Stimulated activated naive CD4-positive, alpha-beta T cell (primary cell): ENCODE data around the gene CHKA.

ENCODE experiments used
- DNase-seq, 6 experiments: peaks; one replicate each; lab custom pipeline; 2025; lab: John Stamatoyannopoulos, UW

The CHKA gene

GRCh38 chr11:68031144-68031464, 90.1 kb downstream of the CHKA start:
- DNase-seq = peak in 1 of 6 experiments; percentile 28

- peak; percentile 93 to 99 (median 97) for DNase-seq
Measured at GRCh38 chr11:68030318-68031143, 90.7 kb downstream of the CHKA start, which contains the start of gene NDUFS8. TSS of gene NDUFS8 (plus strand) at chr11:68030681. CDS start at chr11:68032152, 1,471 bp downstream.

DNA sequence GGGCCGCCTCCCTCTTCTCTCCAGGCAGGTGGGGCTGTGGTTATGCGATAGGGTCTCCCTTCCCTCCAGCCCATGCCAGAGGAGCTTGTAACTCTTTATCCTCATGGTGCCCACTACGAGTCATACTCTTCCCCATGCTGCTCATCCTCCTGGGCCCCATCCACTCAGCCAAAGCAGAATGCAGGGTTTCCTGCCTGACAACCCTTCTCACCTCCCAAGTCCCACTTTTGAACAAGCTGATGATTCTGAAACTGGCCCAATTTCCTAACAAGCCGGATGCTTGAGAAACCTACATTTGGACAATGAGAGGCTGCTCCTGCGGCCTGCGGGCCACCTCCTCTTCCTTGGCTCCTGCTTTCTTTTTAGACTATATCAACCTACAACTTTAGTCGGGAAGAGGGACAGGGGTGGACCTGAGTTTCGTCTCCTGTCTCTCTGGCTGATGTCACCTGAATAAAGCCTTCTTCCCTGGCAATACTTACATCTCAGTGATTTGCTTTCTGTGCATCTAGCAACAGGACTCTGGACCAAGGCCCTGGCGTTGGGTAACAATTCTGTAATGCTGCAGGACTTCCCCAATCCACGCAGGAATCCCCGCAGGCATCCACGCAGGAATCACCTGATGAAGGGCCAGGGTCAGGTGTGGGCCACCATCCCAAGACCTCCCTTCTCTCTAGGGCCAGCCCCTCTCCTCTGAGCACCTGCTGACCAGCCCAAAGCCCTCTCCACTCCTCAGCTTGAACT, 92.2 kb downstream of the CHKA start:
- DNase-seq = no peak

DNA sequence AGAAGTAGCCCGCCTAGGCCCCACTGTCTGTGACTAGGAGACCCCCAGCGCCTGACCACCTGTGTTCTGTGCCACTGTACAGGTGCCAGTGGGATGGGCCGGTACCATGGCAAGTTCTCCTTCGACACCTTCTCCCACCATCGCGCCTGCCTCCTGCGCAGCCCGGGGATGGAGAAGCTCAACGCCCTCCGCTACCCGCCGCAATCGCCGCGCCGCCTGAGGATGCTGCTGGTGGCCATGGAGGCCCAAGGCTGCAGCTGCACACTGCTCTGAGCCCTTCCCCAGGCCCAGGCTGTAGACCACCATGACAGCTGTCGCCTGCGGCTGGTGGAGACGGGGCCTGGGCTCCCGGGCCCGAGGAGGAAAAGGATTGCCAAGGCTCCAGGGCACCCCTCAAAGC, 93.5 kb downstream of the CHKA start:
- no peak for DNase-seq

DNA sequence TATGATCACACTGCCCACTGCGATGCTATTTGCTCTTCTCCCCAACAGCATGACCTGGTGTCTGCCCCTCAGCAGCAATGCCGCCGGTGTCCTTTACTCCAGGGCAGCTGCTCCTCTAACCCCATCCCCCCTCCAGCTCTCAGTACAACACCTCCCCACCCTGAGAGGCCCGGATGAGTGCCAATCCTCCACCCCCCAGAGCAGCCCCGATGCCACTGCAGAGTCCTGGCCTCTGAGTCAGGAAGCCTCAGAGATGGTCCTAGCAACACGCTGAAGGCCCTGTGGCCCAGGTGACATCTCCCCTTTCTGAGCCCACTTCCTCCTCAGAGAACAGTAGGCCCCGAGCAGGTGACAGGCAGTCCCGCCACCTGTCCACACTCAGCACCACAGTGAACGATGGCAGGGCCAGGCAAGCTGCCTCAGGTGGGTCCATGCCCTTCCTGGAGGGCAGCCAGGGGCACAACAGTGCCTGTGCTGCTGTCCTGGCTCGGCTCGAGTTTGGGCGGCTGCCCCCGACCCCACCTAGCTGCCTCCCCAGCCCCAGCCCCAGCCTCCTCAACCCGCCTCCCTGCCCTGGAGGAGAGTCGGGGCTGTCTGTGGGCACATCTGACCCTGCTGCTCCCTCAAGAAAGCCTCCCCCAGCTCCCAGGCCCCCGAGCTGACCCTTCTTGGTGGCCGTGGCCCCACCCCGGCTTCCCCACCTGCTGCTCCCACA, 94.6 kb downstream of the CHKA start:
- no peak for DNase-seq

GRCh38 chr11:68025047-68025446, 96.1 kb downstream of the CHKA start:
- DNase-seq = no peak

- DNase-seq = no peak
Measured at GRCh38 chr11:68024508-68024907, 96.7 kb downstream of the CHKA start.

- no peak for DNase-seq
Measured at GRCh38 chr11:68022531-68022930, 98.7 kb downstream of the CHKA start.

DNA sequence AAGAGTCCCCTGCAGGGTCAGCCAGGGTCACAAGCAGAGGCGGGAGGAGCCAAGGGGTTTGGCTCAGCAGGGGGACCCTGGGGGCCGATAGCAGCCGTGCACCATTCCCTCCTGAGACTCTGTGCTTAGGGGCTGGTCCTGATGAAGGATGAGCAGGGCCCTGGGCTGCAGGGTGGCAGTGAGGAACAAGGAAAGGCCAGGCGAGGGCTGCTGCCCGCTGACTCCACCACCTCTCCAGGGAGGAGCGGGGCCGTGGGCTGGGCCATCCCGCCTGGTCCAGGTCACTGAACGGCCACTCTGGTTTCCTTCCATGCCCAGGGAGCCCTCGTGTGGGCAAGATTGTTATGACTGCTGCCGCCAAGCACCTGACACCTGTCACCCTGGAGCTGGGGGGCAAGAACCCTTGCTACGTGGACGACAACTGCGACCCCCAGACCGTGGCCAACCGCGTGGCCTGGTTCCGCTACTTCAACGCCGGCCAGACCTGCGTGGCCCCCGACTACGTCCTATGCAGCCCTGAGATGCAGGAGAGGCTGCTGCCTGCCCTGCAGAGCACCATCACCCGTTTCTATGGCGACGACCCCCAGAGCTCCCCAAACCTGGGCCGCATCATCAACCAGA, 99.9 kb downstream of the CHKA start:
- no peak for DNase-seq

DNA sequence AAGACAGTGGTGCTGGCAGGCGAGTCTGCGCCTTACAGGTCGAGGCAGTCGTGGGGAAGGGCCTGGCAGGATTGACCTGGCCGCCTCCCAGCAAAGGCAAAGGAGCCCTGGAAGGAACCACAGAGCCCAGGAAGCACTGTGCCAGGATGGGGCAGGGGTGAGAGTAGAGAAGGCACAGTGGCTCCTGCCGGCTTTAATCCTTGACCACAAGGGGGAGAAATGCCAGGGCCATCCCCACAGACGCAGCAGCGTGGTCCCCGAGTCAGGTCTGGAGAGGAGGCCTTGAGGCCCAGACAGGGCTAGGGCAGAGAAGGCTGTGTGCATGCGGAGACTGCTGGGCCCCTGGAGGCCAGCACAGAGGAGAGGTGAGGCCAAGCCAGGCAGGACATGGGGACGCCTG, 100.6 kb downstream of the CHKA start:
- DNase-seq = no peak

DNA sequence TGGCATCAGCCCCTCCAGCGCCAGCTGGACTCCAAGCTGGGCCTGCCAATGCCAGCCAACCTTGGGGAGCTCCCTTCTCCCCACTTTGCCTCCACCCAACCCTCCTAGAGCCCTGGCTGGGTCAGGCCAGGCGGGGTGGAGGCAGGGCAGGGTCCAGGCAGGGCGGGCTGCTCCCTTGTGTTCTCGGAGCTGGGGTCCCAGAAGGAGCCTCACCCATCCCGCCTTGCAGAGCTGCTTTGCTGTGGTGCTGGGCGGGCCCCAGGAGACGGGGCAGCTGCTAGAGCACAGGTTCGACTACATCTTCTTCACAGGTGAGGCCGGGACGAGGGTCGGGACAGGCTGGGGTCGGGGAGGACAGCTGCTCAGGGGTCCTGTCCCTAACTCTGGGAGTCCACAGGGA, 101.7 kb downstream of the CHKA start:
- no peak for DNase-seq

- DNase-seq = no peak
Measured at GRCh38 chr11:68018730-68019190, 102.4 kb downstream of the CHKA start.

DNA sequence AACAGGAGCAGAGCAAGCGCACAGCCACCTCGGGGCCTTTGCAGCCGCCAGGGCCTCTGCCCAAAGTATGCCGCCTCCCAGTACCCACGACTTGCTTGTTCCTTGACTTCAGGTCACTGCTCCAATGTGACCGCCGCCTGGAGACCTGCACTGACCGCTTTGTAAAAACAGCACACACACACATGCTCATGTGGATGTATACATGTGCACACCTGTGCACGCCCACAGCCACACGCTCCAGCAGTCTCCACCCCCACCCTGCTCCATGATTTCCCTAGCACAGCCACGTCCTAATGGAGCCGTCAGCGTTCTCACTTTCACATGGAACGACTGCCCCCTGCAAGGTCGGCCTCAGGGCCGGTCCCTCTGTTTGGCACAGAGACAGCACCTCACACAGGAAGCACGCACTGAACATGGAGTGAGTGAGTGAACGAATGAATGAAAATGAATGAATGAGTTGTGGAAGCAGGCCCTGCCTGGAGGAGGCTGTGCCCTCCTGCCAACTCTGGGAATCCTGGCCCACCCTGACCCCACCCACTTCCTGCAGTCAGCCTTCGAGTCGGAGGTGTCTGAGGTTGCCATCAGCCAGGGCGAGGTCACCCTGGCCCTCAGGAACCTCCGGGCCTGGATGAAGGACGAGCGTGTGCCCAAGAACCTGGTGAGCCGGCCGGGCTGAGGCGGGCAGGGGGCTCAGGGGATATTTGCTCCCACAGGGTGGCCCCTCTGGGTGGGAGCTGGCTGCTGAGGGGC, 103.0 kb downstream of the CHKA start:
- DNase-seq = no peak

DNA sequence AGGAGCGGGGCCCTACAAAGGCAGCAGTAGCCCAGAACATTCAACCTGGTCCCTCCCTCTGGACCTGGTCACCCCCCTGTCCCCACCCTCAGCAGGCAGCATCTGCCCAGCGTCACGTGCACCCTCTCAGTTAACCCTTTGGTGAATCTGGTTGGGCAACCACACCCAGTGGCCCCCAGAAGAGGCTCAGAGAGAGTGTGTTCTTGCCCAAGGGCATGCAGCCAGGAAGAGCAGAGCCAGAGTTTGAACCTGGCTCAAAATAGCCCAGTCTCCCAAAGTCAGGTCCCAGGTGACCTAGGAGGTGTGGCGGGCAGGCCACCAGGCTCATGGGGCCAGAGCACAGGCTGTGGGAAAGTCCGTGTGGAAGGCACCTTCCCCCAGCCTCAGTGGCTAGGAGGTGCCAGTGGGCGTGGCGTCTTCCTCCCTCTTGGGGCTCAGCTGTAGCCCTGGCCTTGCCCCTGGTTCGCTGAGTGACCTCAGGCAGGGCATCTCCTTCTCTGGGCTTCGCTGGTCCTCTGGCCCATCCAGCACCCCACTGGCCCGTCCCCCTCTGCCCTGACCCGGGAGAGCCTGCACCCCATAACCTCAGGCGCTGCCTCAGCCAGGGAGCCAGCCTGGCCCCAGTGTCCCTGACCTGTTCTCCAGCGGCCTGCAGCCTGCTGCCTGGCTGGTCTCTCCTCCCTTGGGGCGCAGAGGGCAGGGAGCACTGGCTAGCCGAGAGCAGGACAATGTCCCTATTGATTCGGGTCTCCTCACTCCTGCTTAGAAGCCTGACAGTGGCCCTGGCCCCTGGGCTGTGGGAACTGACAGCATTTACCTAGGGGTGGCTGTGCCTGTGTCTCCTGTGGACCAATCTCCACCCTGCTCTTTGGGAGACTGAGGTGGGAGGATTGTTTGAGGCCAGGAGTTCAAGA, 104.0 kb downstream of the CHKA start:
- DNase-seq = no peak

- DNase-seq = no peak
Measured at GRCh38 chr11:68016161-68016903, 104.9 kb downstream of the CHKA start.

DNA sequence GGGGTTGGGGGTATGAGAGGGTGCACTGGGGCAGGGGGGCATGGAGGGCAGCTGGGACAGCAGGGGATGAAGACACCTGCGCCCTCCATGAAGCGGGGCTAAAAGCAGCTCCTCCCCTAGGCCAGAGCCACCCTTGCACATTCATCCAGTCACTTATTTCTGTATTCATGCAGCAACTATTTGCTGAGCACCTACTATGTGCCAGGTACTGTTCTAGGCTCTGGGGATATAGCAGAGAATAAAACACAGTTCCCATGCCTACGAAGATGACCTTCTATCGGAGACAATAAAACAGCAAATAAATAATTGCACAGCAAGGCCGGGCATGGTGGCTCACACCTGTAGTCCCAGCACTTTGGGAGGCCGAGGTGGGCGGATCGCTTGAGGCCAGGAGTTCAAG, 105.7 kb downstream of the CHKA start:
- DNase-seq = no peak

DNA sequence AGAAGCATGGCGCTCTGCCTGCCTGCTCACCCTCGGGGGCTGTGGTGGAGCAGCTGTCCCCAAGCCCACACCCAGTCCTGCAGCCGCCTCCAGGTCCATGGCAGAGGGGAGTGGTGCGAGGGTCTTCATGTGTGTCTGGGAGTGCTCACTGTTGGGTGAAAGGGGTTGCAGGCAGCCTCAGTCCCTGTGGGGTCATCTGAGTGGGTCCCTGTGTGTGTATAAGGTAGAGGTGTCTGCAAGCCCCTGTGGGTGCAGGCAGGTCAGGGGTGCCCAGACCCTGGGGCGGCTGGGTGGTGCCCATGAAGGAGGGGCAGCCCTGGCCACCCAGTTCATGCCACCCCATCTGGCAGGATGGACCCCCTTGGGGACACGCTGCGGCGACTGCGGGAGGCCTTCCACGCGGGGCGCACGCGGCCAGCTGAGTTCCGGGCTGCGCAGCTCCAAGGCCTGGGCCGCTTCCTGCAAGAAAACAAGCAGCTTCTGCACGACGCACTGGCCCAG, 106.2 kb downstream of the CHKA start:
- no peak for DNase-seq

DNA sequence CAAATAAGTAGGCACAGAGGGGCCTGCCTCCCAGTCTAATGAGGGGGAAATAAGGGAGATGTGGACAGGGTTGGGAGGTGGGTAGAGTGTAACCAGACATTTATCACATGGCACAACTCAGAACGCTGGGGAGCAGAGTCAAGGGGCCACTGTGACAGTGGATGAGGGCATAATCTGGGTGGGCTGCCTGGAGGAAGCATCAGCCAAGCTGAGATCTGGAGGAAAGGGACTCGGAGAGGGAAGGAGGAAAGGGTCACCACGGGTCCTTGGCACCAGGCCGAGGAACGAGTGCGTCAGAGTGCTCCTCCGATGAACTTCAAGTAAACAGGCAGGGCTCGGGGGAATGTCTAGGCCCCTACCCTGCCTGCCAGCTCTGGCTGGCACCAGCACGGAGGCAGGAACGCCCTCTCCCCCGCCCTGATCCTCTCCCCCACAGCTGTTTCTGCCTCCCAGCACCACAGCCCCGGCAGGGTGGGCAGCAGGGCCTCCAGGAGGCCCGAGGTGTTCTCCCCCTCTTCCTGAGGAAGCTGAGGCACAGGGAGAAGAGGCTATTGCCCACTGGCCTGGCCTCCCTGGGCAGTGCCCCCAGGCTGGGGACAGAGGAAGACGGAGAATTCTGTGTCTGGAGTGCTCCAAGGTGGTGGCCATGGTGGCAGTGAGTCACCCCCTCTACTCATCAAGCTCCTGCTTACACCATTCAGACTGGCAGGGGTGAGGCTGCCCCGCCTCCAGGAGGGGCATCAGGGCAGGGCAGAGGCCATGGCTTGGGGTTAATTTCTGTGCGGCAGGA, 106.8 kb downstream of the CHKA start:
- no peak for DNase-seq
